ENCODE data around the gene SEMA3F.

- TF ChIP-seq CTCF (IDR thresholded peaks at IDR 0.05), result no peak
- no peak for TF ChIP-seq POLR2A (IDR thresholded peaks at IDR 0.05; ENCODE audit: low read depth)
These were observed 14.2 kb downstream of the SEMA3F start for GRCh38 chr3:50169232-50169832.
